D341Med (cell line): ENCODE results near the gene TERB2.
"Not testable (repeated sequence)": the region's sequence is repeated elsewhere in the genome, so short reads cannot be mapped to it uniquely, and the experiment has no call there.

ENCODE experiments used
- DNase-seq: peaks from one replicate; pipeline ENCODE4 v3.0.0; 2012; ENCODE audit warnings: low spot score

Gene TERB2

GRCh38 chr15:44956388-44956787 lies at the start of gene TERB2:
TSS of gene TERB2 (plus strand) at chr15:44956687. CDS start at chr15:44956719, 32 bp downstream.
- no peak for DNase-seq

GRCh38 chr15:44909423-44909822 lies 47.1 kb upstream of the TERB2 start:
- no peak for DNase-seq

- no peak for DNase-seq
Observed at GRCh38 chr15:44910981-44911625, 45.4 kb upstream of the TERB2 start.

- DNase-seq, result not testable (repeated sequence)
Observed at GRCh38 chr15:44912186-44912585, 44.3 kb upstream of the TERB2 start.

GRCh38 chr15:44912974-44913448 lies 43.5 kb upstream of the TERB2 start:
- DNase-seq, result not testable (repeated sequence)

GRCh38 chr15:44918136-44918535 lies 38.4 kb upstream of the TERB2 start:
- DNase-seq, result no peak

GRCh38 chr15:44928658-44929057 lies 27.8 kb upstream of the TERB2 start:
- DNase-seq, result not testable (repeated sequence)

GRCh38 chr15:44930283-44930682 lies 26.2 kb upstream of the TERB2 start:
- not testable (repeated sequence) for DNase-seq

- DNase-seq, result not testable (repeated sequence)
Observed at GRCh38 chr15:44958302-44958701, 1.8 kb downstream of the TERB2 start.

GRCh38 chr15:44968475-44968874 lies 12.0 kb downstream of the TERB2 start:
- no peak for DNase-seq

GRCh38 chr15:44971036-44971435 lies 14.5 kb downstream of the TERB2 start:
- DNase-seq, result no peak

- DNase-seq, result not testable (repeated sequence)
Observed at GRCh38 chr15:44976183-44976582, 19.7 kb downstream of the TERB2 start.

- DNase-seq, result not testable (repeated sequence)
Observed at GRCh38 chr15:44977781-44978180, 21.3 kb downstream of the TERB2 start.

- not testable (repeated sequence) for DNase-seq
Observed at GRCh38 chr15:44979617-44980339, 23.3 kb downstream of the TERB2 start.

GRCh38 chr15:44984144-44984543 lies 27.7 kb downstream of the TERB2 start:
- DNase-seq, result not testable (repeated sequence)

GRCh38 chr15:44986346-44987055 lies 30.0 kb downstream of the TERB2 start:
- not testable (repeated sequence) for DNase-seq

GRCh38 chr15:44987711-44988110 lies 31.2 kb downstream of the TERB2 start:
- DNase-seq, result not testable (repeated sequence)

GRCh38 chr15:44988184-44988869 lies 31.8 kb downstream of the TERB2 start:
- DNase-seq, result not testable (repeated sequence)

- DNase-seq, result not testable (repeated sequence)
Observed at GRCh38 chr15:44988870-44989219, 32.4 kb downstream of the TERB2 start.

GRCh38 chr15:44997632-44998031 lies 41.1 kb downstream of the TERB2 start:
- not testable (repeated sequence) for DNase-seq

GRCh38 chr15:44999105-44999504 lies 42.6 kb downstream of the TERB2 start:
- no peak for DNase-seq

GRCh38 chr15:45001180-45001579 lies 44.7 kb downstream of the TERB2 start:
- not testable (repeated sequence) for DNase-seq
